SJCRH30 (cell line): Measurements from ENCODE around the gene PLCB1. TPM values are rescaled to one million over a fixed set of nuclear protein-coding genes. Genes with fewer than 3 reads are reported as not detected.
"Not testable (repeated sequence)": the region's sequence is repeated elsewhere in the genome, so short reads cannot be mapped to it uniquely, and the experiment has no call there.

Source experiments
- DNase-seq, 2 experiments: peaks; one replicate each; pipeline ENCODE4 v3.0.0-alpha.2; 2015 to 2020
- H3K27ac ChIP-seq: fragments of 250-450 bp; sonication (Bioruptor Pico); 2 replicates; pipeline ENCODE4 v1.5.1; 2020; ENCODE audit warnings: mild to moderate bottlenecking, moderate library complexity
- H3K27me3 ChIP-seq: fragments of 250-450 bp; sonication (Bioruptor Pico); 2 replicates; pipeline ENCODE4 v1.5.1; 2020; ENCODE audit warnings: mild to moderate bottlenecking, moderate library complexity
- H3K36me3 ChIP-seq: fragments of 250-450 bp; sonication (Bioruptor Pico); 2 replicates; pipeline ENCODE4 v1.5.1; 2020; ENCODE audit warnings: mild to moderate bottlenecking, moderate library complexity
- H3K4me1 ChIP-seq: fragments of 250-450 bp; sonication (Bioruptor Pico); 2 replicates; pipeline ENCODE4 v1.5.1; 2020; ENCODE audit warnings: mild to moderate bottlenecking, moderate library complexity
- H3K4me3 ChIP-seq: fragments of 250-450 bp; sonication (Bioruptor Pico); 2 replicates; pipeline ENCODE4 v1.5.1; 2020; ENCODE audit warnings: mild to moderate bottlenecking, moderate library complexity
- H3K9me3 ChIP-seq: fragments of 250-450 bp; sonication (Bioruptor Pico); replicated peaks from 2 replicates; pipeline ENCODE4 v1.5.1; 2020; ENCODE audit warnings: mild to moderate bottlenecking, moderate library complexity
- total RNA-seq: library from RNA; depleted of rRNA; stranded (reverse); fragments of >200 nt; shearing (Covaris generic); gene quantifications from 2 replicates; pipeline ENCODE4 v1.2.3, GENCODE V29; 2014

Gene PLCB1
- total RNA-seq, 1 experiment from 2014 or later: 13.4 TPM

DNA sequence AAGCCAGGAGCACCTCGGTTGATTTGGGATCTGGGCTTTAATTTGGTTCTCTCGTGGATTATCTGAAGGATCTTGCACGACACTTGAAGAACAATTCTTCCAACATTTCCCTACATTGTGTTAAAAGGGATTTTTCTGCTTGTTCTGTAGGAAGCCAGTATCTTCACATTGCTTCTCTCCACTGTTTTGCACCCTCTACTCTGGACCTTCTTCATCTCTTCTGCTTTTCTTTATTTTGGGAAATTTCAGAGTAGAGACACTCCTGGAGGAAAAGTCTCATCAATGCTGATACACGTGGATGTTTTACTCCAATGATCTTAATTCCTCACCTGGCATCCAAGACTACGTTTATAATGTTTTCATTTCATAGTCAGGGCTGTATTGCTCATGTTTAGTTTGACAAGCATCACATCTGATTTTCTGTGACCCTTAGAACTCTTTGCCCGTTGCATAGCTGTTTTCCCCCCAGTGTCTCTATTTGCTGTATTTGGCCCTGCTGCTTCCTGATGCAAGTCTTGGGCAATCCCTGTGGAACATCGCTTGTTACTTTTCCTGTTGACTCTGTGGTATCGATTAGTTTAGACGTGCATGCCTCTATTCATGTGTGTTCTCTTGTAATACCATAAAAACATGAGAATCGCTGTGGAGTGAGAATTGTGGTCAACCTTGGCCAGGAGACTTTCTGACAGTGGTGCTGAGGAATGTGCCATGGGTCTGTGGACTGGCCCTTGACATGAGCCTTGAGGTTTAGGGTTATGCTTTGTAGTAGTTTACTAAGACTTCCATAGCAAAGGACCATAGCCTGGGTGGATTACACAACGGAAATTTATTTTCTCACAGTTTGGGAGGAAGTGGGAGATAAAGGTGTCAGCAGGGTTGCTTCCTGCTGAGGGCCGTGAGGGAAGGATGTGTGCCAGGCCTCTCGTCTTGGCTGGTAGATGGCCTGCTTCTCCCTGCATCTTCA lies 12.5 kb downstream of the PLCB1 start:
- no peak overlapping the region for H3K4me3 ChIP-seq
- H3K4me1 ChIP-seq: no peaks in the 10 kb centered on the region
- H3K27ac ChIP-seq: no peak overlapping the region
- no peaks in the 10 kb centered on the region for H3K27me3 ChIP-seq
- H3K9me3 ChIP-seq: no peaks in the 10 kb centered on the region
- H3K36me3 ChIP-seq: no peaks in the 10 kb centered on the region
- peak in 1 of 2 experiments; percentile 9 for DNase-seq

DNA sequence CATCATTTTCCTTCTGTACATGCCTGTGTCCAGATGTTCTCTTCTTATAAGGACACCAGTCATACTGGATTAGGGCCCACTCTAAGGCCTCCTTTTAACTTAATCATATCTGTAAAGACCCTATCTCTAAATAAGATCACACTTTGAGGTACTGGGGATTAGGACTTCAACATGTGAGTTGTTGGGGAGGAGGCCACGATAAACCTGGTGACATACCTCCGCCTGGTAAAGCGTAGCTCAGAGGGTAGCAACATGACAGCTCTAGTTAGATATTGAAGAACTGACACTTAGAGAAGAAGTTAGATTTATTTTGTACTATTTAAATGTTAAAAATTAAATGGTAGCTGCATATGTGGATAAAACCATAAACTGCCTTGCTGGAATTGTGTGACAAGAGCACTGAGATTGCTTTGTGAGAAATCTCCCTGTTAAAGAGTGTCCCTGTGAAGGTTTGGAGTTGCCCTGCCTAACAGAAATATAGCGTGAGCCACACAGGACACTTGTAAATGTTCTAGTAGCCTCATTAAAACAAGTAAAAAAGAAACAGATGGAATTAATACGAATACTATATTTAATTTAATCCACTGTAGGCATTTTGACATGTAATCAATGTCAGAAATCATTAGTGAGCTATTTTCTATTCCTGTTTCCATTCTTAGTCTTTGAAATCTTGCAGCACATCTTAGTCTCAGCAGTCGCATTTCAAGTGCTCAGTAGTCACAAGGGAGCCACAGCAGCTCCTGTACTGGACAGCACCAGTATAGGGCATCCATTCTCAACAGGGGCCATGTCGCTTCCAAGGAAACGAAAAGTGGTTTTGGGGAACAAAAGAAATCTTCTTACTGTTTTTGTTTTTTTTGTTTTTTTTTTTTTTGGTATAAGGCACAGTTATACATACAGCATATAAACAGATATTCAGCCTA lies 13.4 kb downstream of the PLCB1 start:
- no peak for DNase-seq
- Histone ChIP-seq H3K9me3 (no peaks in the 10 kb centered on the region), H3K4me1 (no peaks in the 10 kb centered on the region), H3K27ac (no peak overlapping the region), H3K36me3 (no peaks in the 10 kb centered on the region), H3K27me3 (no peaks in the 10 kb centered on the region), H3K4me3 (no peak overlapping the region)

DNA sequence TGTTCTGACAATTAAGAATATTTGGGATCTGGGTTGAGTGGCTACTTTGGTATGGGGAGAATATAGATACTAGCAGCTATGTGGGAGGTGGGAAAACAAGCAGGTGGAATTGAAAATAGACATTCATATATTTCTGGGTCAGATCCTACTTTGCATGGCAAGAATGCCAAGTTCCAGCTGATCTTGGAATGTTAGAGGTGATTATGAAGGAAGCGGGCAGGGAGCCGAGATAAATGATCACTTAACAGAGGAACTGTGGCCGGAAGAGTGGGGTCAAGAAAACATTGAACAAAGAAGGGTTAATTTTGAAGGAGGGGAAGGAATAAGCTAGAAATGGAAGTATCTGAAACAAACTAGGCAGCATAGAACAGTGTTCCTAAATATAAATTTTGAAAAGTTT lies 15.4 kb downstream of the PLCB1 start:
- Histone ChIP-seq H3K4me1 (no peaks in the 10 kb centered on the region), H3K27ac (no peak overlapping the region), H3K27me3 (no peaks in the 10 kb centered on the region), H3K36me3 (no peaks in the 10 kb centered on the region), H3K9me3 (no peaks in the 10 kb centered on the region), H3K4me3 (no peak overlapping the region)
- DNase-seq: no peak

DNA sequence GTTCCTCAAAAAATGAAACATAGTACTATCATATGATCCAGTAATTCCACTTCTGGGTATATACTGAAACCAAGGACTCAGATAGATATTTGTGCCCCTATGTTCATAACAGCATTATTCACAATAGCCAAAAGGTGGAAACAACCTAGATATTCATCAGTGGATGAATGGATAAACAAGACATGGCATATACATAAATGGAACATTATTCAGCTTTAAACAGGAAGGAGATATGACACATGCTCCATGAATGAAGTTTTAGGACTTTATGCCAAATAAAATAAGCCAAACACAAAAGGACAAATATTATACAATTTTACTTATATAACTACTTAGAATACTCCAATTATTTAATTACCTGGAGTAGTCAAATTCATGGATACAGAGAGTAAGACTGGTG lies 16.4 kb downstream of the PLCB1 start:
- H3K27me3 ChIP-seq: no peaks in the 10 kb centered on the region
- H3K4me3 ChIP-seq: no peak overlapping the region
- no peak overlapping the region for H3K27ac ChIP-seq
- H3K9me3 ChIP-seq: no peaks in the 10 kb centered on the region
- no peak for DNase-seq
- no peaks in the 10 kb centered on the region for H3K4me1 ChIP-seq
- no peaks in the 10 kb centered on the region for H3K36me3 ChIP-seq

DNA sequence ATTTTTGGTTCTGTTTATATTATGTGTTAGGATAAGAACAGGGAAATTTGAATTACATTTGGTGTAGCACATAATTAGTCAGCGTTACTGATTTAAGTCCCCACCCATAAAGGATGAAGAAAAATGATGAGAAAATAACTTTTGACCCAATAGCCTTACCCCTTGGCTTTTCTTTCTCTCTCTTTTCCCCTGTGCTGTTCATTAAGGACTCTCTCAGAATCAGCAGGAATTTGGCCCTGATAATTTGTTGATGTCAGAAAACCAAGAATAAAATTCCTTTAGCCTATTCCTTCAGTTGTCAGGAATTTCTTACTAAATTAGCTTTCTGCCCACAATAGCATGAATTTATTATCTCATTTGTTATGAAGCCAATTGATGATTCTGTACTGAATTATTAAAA lies 18.5 kb downstream of the PLCB1 start:
- no peak overlapping the region for H3K27ac ChIP-seq
- no peaks in the 10 kb centered on the region for H3K9me3 ChIP-seq

DNA sequence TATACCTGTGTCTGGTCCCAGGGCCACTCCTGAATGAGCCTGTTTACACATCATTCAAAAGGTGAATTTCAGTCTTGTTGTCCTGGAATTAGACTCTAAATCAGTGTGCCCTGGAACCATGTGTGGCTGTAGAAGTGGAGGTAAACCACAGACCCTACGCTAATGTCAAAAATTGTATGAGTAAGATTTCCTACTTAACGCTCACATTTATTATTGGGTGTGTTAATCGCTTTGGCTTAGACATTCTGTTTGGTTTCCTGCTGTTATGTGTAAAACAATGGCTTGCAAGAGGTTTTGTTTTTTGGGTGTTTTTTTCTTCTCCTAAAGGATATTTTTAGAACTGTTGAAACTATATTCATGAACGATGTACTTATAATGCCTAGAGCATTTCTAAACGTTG lies 19.3 kb downstream of the PLCB1 start:
- Histone ChIP-seq H3K9me3 (no peaks in the 10 kb centered on the region), H3K27ac (no peak overlapping the region), H3K27me3 (no peaks in the 10 kb centered on the region), H3K4me3 (no peak overlapping the region), H3K36me3 (no peaks in the 10 kb centered on the region), H3K4me1 (peaks cover 5% of the 10 kb centered on the region)
- DNase-seq: no peak

More for the DNA sequence above, 18.5 kb downstream of the PLCB1 start:
- H3K27me3 ChIP-seq: no peaks in the 10 kb centered on the region
- no peak for DNase-seq
- no peaks in the 10 kb centered on the region; the same call in 1 of the 2 replicates for H3K4me1 ChIP-seq
- H3K4me3 ChIP-seq: no peak overlapping the region
- H3K36me3 ChIP-seq: no peaks in the 10 kb centered on the region

DNA sequence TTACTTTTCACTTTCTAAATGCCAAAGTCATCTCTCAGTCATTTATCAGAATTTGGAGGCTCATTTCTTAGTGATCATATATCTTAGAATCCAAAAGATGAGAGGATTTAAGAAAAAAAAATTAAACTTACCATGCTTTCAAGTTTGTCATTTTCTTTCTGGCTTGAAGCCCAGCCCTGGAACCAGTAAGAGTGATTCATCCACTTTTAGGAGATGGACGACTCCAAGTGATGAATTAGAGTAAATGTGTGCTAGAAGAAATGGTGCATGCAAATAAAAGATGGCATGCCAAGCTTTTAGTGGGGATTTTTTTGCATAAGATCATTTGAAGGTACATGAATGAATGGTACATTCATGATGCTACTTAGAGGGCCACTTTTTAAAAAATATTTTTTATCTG lies 20.1 kb downstream of the PLCB1 start:
- Histone ChIP-seq H3K4me3 (no peak overlapping the region), H3K27ac (no peak overlapping the region), H3K4me1 (peaks cover 10% of the 10 kb centered on the region), H3K9me3 (no peaks in the 10 kb centered on the region), H3K36me3 (no peaks in the 10 kb centered on the region), H3K27me3 (no peaks in the 10 kb centered on the region)
- peak in 1 of 2 experiments; percentile 7 for DNase-seq

DNA sequence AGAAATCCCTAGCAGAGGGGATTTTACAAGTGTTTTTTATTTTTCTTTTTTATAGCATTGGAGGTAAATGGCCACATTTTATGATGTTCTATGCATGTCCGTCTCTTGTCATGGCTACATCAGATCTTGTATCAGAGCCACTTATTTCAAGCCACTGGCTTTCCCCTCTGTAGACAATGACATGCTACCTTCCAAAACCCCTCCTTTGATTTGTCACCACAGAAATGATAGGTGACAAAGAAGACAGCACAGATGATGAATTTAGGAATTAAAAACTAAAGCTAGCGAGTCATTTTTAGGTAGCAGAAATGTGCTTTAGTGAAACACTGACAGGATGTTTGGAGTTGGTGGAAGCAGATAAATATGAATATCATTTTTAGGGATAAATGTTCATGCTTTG lies 20.8 kb downstream of the PLCB1 start:
- H3K9me3 ChIP-seq: no peaks in the 10 kb centered on the region
- H3K4me1 ChIP-seq: peaks cover 10% of the 10 kb centered on the region
- no peaks in the 10 kb centered on the region for H3K27me3 ChIP-seq
- H3K4me3 ChIP-seq: no peak overlapping the region
- no peak overlapping the region for H3K27ac ChIP-seq
- H3K36me3 ChIP-seq: no peaks in the 10 kb centered on the region
- DNase-seq: no peak

DNA sequence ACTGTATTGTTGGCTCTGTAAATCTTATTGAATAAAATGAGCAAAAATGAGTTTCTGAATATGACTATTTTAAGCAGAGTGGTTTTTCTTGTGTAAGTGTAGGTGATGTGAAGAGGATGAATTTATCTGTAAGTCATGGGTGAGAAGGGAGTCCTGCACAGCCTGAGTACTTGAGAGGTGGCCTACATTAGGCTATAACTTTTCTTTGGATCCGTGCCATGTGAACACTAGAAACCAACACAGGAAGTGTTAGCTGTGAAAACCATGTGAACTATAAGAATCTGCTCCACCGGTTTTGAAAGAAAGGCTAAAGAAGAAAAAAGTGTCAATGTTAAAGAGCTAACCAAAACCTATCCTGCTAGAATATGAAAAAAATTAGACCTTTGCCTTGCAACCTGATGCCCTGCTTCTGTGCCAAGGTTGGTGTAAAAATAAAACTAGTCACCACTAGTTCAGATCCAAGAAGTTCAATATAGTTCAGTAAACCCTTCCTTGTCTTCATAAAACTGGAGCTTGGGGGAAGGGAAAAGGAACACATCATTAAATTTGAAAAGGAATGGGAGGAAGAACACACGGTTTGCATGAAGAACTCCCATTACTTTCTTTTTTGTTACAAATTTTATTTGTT lies 21.3 kb downstream of the PLCB1 start:
- peak in 1 of 2 experiments; percentile 34 for DNase-seq
- Histone ChIP-seq H3K9me3 (no peaks in the 10 kb centered on the region), H3K4me1 (peaks cover 10% of the 10 kb centered on the region), H3K4me3 (no peak overlapping the region), H3K27me3 (no peaks in the 10 kb centered on the region), H3K36me3 (no peaks in the 10 kb centered on the region), H3K27ac (no peak overlapping the region)

DNA sequence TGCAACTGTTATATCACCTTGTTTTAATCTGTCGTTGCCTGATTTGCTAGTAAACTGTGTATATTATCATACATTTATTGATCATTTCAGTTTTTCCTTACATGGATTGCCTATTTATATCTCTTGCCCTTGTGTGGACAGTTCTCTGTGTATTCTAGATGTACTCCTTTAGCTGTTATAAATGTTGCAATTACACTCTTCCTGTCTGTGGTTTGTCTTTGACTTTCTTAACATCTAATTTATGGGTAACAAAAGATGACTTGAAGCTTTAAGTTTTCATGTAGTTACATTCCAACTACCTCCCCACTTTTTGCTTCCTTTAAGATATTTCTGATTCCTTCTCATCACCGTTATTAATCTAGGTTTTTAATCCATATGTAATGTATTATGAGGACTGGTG lies 22.6 kb downstream of the PLCB1 start:
- Histone ChIP-seq H3K4me1 (peaks cover 10% of the 10 kb centered on the region), H3K9me3 (no peaks in the 10 kb centered on the region), H3K4me3 (no peak overlapping the region), H3K27ac (no peak overlapping the region), H3K27me3 (no peaks in the 10 kb centered on the region), H3K36me3 (no peaks in the 10 kb centered on the region)
- no peak for DNase-seq

DNA sequence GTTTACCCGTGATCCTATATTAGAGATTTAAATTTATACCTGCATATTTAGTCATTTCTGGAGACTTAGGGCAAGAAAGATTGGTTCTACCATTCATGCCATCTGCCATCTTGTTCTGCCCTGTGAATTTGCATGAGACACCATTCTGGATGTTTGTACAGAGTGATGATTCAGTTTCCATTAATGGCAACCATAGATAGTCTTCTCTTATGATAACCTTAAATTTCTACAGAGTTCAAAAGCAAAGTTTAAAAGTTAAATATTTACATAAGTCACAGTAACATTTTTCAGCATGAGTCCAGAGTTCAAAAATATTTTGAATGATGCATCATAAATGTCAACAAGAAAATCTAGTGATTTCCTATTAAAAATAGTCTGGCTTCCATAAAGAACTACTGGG lies 23.2 kb downstream of the PLCB1 start:
- Histone ChIP-seq H3K4me1 (peaks cover 10% of the 10 kb centered on the region), H3K27me3 (no peaks in the 10 kb centered on the region), H3K27ac (no peak overlapping the region), H3K9me3 (no peaks in the 10 kb centered on the region), H3K4me3 (no peak overlapping the region), H3K36me3 (no peaks in the 10 kb centered on the region)
- DNase-seq: no peak

DNA sequence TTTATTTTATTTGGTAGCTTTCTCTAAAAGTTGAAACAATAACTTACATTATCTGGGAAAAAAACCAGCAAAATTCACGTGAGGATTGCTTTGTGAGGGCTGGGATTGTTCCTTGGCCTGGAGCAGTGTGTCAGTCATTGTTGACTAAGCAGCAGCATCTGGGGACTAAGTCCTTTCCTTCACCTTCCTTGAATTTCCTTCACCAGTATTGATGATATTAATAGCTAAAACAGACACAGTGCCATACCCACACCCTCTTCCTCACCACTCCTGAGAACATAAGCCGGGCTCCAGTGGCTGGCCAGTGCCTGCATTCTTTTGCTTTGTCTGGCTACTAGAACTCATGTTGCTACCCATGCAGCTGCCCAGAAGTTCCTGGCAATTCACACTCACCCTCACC lies 23.7 kb downstream of the PLCB1 start:
- peaks cover 10% of the 10 kb centered on the region for H3K4me1 ChIP-seq
- DNase-seq: peak in 1 of 2 experiments; percentile 47
- peak overlapping the region; percentile 31 for H3K27ac ChIP-seq

DNA sequence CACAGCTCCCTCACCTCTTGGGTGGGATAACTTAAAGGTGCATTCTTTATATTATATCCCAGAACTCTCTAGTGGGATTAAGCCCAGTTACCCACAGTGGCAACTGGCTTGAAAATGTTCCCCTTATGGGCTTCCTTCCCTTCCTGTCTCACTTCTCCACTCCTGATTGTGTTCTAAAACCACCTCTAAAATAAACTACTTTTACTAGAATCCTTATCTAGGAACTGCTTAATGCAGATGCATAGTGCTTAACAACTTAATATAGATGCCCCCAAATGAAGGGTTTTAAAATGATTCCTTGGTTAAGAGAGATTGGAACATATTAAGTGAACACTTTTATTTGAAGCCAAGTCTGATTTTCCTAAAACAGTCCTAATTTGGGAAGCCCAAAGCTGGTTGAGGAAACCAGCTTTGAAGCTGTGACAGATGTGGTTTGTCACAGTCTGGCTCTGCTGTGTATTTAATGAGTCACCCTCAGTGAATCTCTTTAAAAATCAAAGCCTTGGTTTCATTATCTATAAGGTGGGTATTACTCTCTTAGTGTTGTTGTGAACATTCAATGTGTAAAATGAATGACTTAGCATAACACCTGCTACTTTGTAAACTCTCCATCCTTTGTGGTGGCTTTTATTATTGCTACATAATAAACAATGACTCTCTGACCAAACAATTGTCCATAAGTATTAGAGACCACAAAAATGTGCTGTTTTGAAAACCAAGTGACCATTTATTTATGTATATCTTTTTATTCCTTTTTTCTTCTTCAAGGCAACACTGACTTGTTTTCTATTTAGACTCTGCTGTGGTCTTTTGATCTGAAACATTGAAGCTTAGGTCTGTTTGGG lies 24.4 kb downstream of the PLCB1 start:
- H3K9me3 ChIP-seq: no peaks in the 10 kb centered on the region
- H3K27ac ChIP-seq: peak overlapping the region; percentile 31
- DNase-seq: peak; percentile 15 to 56
- H3K36me3 ChIP-seq: no peaks in the 10 kb centered on the region
- no peak overlapping the region for H3K4me3 ChIP-seq
- no peaks in the 10 kb centered on the region for H3K27me3 ChIP-seq
- peaks cover 10% of the 10 kb centered on the region for H3K4me1 ChIP-seq

More for the DNA sequence above, 23.7 kb downstream of the PLCB1 start:
- Histone ChIP-seq H3K36me3 (no peaks in the 10 kb centered on the region), H3K4me3 (no peak overlapping the region), H3K9me3 (no peaks in the 10 kb centered on the region), H3K27me3 (no peaks in the 10 kb centered on the region)

DNA sequence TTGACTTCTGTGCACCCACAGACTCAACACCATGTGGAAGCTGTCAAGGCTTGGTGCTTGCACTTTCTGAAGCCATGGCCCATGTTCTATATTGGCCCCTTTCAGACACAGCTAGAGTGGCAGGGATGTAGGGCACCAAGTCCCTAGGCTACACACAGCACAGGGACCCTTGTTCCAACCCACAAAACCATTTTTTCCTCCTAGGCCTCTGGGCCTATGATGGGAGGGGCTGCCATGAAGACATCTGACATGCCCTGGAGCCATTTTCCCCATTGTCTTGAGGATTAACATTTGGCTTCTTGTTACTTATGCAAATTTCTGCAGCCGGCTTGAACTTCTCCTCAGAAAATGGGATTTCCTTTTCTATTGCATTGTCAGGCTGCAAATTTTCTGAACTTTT lies 27.2 kb downstream of the PLCB1 start:
- not testable (repeated sequence) for H3K4me3 ChIP-seq, H3K27ac ChIP-seq, H3K27me3 ChIP-seq, H3K9me3 ChIP-seq, H3K36me3 ChIP-seq, DNase-seq
- peaks cover 10% of the 10 kb centered on the region for H3K4me1 ChIP-seq
